Neural progenitor cell (in vitro differentiated cells): ENCODE data around the gene FAM151A.

Experiments used
- CTCF ChIP-seq: fragments of 200-600 bp; sonication (generic); IDR thresholded peaks from 2 replicates; pipeline ENCODE4 v1.5.1; 2017; ENCODE audit warnings: antibody characterized with exemption, mild to moderate bottlenecking
- EZH2 ChIP-seq: fragments of 200-600 bp; sonication (generic); IDR thresholded peaks from 2 replicates; pipeline ENCODE4 v1.6.1; 2017; ENCODE audit warnings: antibody characterized with exemption, mild to moderate bottlenecking, moderate library complexity
- EZH2phosphoT487 ChIP-seq: fragments of 200-600 bp; sonication (generic); IDR thresholded peaks from 2 replicates; pipeline ENCODE4 v1.6.1; 2017; ENCODE audit warnings: antibody characterized with exemption

DNA sequence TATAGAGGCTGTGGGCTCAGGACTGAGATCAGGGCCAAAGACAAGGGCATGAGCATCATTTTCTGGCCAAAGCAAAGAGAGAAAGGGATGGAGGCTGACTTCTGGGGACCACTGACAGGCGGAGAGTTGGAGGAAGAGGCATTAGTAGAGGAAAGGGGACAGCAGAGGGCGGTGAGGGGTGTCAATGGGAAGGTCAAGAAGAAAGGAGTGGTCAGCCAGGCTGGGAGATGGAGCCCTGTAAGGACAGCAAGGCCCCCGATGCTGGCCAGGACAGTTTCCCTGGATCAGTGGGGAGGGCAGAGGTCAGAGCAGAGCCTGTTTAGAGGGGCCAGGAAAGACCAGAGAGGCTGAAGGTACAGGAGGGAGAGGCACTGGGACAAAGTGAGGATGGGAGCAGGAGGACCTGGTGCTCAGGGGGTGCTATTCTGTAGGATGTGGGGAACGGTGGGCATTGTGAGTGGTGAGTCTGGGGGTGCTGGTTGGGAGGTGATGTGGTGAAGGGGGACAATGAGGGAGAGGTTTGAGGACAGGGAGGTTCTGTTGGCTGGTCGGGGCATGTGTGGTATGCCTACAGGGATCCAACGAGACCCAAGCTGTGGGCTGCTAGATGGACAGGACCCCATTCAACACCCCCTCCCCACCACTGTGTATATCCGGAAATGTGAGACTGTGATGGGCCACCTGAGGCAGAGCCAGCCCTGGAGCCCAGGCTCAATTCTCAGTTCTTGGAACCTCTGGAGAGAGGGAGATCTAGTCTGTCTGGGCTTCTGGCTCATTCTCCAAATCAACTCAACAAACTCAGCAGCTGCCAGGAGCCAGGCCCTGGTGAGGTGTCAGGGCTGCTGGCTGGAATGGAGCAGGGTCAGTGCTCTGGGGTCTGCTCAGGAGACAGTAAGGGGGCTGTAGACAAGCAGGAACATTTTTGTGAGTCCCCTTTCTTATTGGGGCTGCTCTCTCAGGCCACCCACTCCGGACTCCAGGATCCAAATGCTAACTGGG, 1.4 kb upstream of the FAM151A start:
- no peak for TF ChIP-seq CTCF
- no peak for TF ChIP-seq EZH2
- no peak for TF ChIP-seq EZH2phosphoT487
